Activated T-helper 2 cell treated with anti-CD3 and anti-CD28 coated beads, Interferon-gamma antibody, Interleukin-2, Interleukin-4, amounts not matched to agents 10 μg/mL and 5 μg/mL and 100 μg/mL, durations not matched to agents 14 hours and 24 hours and 36 hours (primary cell): ENCODE data around the gene SLC6A12. TPM values are rescaled to one million over a fixed set of nuclear protein-coding genes. Genes with fewer than 3 reads are reported as not detected.

ENCODE experiments used
- DNase-seq: peaks from one replicate; pipeline ENCODE4 v3.0.0; 2021; ENCODE audit warnings: low spot score
- H3K27ac Mint-ChIP-seq: one replicate; pipeline ENCODE4 v1.8.0; 2021; ENCODE audit warnings: mixed read lengths
- H3K27me3 Mint-ChIP-seq: one replicate; pipeline ENCODE4 v1.8.0; 2021; ENCODE audit warnings: low read depth, mixed read lengths
- H3K36me3 Mint-ChIP-seq: one replicate; pipeline ENCODE4 v1.8.0; 2021; ENCODE audit warnings: low read depth, mixed read lengths
- H3K4me1 Mint-ChIP-seq: one replicate; pipeline ENCODE4 v1.8.0; 2021; ENCODE audit warnings: low read depth, mixed read lengths
- H3K4me3 Mint-ChIP-seq: one replicate; pipeline ENCODE4 v1.8.0; 2021; ENCODE audit warnings: low read depth, mild to moderate bottlenecking, moderate library complexity, mixed read lengths
- H3K9me3 Mint-ChIP-seq: one replicate; pipeline ENCODE4 v1.8.0; 2021; ENCODE audit warnings: mixed read lengths
- intact Hi-C: fragments of 100-400 bp; cut with micrococcal nuclease; formaldehyde crosslinking; loops from one replicate; pipeline ENCODE4 v1.15.1; 2023
- total RNA-seq: library from RNA; stranded (reverse); gene quantifications from 2 replicates; pipeline ENCODE4 v1.2.3, GENCODE V29; 2022

SLC6A12 gene
- total RNA-seq, 1 donor from 2014 or later: 0.37 TPM

GRCh38 chr12:176321-177181, 37.4 kb downstream of the SLC6A12 start:
- Mint-ChIP-seq H3K9me3 (no peaks in the 10 kb centered on the region), H3K27me3 (peaks cover 2% of the 10 kb centered on the region), H3K4me3 (no peak overlapping the region), H3K4me1 (peaks cover 6% of the 10 kb centered on the region), H3K27ac (no peak overlapping the region), H3K36me3 (no peaks in the 10 kb centered on the region)
- intact Hi-C loops: no loop called here
- DNase-seq: no peak

- intact Hi-C loops: no loop called here
- Mint-ChIP-seq H3K27ac (no peak overlapping the region), H3K9me3 (no peaks in the 10 kb centered on the region), H3K4me1 (peaks cover 6% of the 10 kb centered on the region), H3K4me3 (no peak overlapping the region), H3K27me3 (peaks cover 2% of the 10 kb centered on the region), H3K36me3 (no peaks in the 10 kb centered on the region)
- DNase-seq: no peak
Measured at GRCh38 chr12:175759-176158, 38.2 kb downstream of the SLC6A12 start.

- intact Hi-C loops: no loop called here
Measured at GRCh38 chr12:175250-175649, 38.7 kb downstream of the SLC6A12 start.

GRCh38 chr12:174596-174995, 39.4 kb downstream of the SLC6A12 start:
- Mint-ChIP-seq H3K36me3 (no peaks in the 10 kb centered on the region), H3K9me3 (no peaks in the 10 kb centered on the region), H3K27me3 (peaks cover 4% of the 10 kb centered on the region), H3K4me1 (no peaks in the 10 kb centered on the region), H3K4me3 (no peak overlapping the region), H3K27ac (no peak overlapping the region)
- intact Hi-C loops: no loop called here
- no peak for DNase-seq

More at GRCh38 chr12:175250-175649, 38.7 kb downstream of the SLC6A12 start:
- H3K27ac Mint-ChIP-seq: no peak overlapping the region
- peaks cover 2% of the 10 kb centered on the region for H3K4me1 Mint-ChIP-seq
- DNase-seq: no peak
- no peak overlapping the region for H3K4me3 Mint-ChIP-seq
- H3K9me3 Mint-ChIP-seq: no peaks in the 10 kb centered on the region
- peaks cover 2% of the 10 kb centered on the region for H3K27me3 Mint-ChIP-seq
- H3K36me3 Mint-ChIP-seq: no peaks in the 10 kb centered on the region

GRCh38 chr12:174124-174523, 39.8 kb downstream of the SLC6A12 start:
- intact Hi-C loops: no loop called here
- no peak overlapping the region for H3K27ac Mint-ChIP-seq
- peaks cover 7% of the 10 kb centered on the region for H3K27me3 Mint-ChIP-seq
- peaks cover 2% of the 10 kb centered on the region for H3K4me1 Mint-ChIP-seq
- no peak for DNase-seq
- no peaks in the 10 kb centered on the region for H3K36me3 Mint-ChIP-seq
- no peak overlapping the region for H3K4me3 Mint-ChIP-seq
- H3K9me3 Mint-ChIP-seq: no peaks in the 10 kb centered on the region

- no peak overlapping the region for H3K4me3 Mint-ChIP-seq
- intact Hi-C loops: no loop called here
- no peak overlapping the region for H3K27ac Mint-ChIP-seq
- no peak for DNase-seq
- peaks cover 10% of the 10 kb centered on the region for H3K27me3 Mint-ChIP-seq
- no peaks in the 10 kb centered on the region for H3K36me3 Mint-ChIP-seq
- peaks cover 9% of the 10 kb centered on the region for H3K4me1 Mint-ChIP-seq
- H3K9me3 Mint-ChIP-seq: no peaks in the 10 kb centered on the region
Measured at GRCh38 chr12:172732-173161, 41.2 kb downstream of the SLC6A12 start.

- Mint-ChIP-seq H3K4me1 (peaks cover 9% of the 10 kb centered on the region), H3K9me3 (no peaks in the 10 kb centered on the region), H3K27ac (no peak overlapping the region), H3K27me3 (peaks cover 12% of the 10 kb centered on the region), H3K36me3 (no peaks in the 10 kb centered on the region), H3K4me3 (no peak overlapping the region)
- DNase-seq: no peak
- intact Hi-C loops: no loop called here
Measured at GRCh38 chr12:171743-172676, 41.9 kb downstream of the SLC6A12 start.

- no peak overlapping the region for H3K27ac Mint-ChIP-seq
- intact Hi-C loops: no loop called here
- no peaks in the 10 kb centered on the region for H3K36me3 Mint-ChIP-seq
- no peak overlapping the region for H3K4me3 Mint-ChIP-seq
- no peaks in the 10 kb centered on the region for H3K9me3 Mint-ChIP-seq
- DNase-seq: no peak
- H3K27me3 Mint-ChIP-seq: peaks cover 12% of the 10 kb centered on the region
- H3K4me1 Mint-ChIP-seq: peaks cover 9% of the 10 kb centered on the region
Measured at GRCh38 chr12:171276-171675, 42.7 kb downstream of the SLC6A12 start.

- Mint-ChIP-seq H3K36me3 (no peaks in the 10 kb centered on the region), H3K4me3 (no peak overlapping the region), H3K4me1 (peaks cover 9% of the 10 kb centered on the region), H3K27me3 (peaks cover 12% of the 10 kb centered on the region), H3K27ac (no peak overlapping the region), H3K9me3 (no peaks in the 10 kb centered on the region)
- no peak for DNase-seq
- intact Hi-C loops: no loop called here
Measured at GRCh38 chr12:170371-171225, 43.4 kb downstream of the SLC6A12 start.

- intact Hi-C loops: no loop called here
- H3K9me3 Mint-ChIP-seq: no peaks in the 10 kb centered on the region
- H3K27me3 Mint-ChIP-seq: peaks cover 12% of the 10 kb centered on the region
- H3K4me1 Mint-ChIP-seq: peaks cover 9% of the 10 kb centered on the region
- H3K36me3 Mint-ChIP-seq: no peaks in the 10 kb centered on the region
- H3K27ac Mint-ChIP-seq: no peak overlapping the region
- H3K4me3 Mint-ChIP-seq: no peak overlapping the region
- DNase-seq: no peak
Measured at GRCh38 chr12:169528-170370, 44.2 kb downstream of the SLC6A12 start.

GRCh38 chr12:168763-169525, 45.0 kb downstream of the SLC6A12 start:
- intact Hi-C loops: no loop called here

More at GRCh38 chr12:168763-169525, 45.0 kb downstream of the SLC6A12 start:
- Mint-ChIP-seq H3K4me1 (peaks cover 9% of the 10 kb centered on the region), H3K27me3 (peaks cover 12% of the 10 kb centered on the region), H3K9me3 (no peaks in the 10 kb centered on the region), H3K27ac (no peak overlapping the region), H3K36me3 (no peaks in the 10 kb centered on the region), H3K4me3 (no peak overlapping the region)
- DNase-seq: no peak
